Lung (tissue), 12 donors: ENCODE measurements around the gene ITGB2. TPM values are rescaled to one million over a fixed set of nuclear protein-coding genes. Genes with fewer than 3 reads are reported as not detected.
A peak's percentile ranks its signal among the peaks of the same experiment; 100 is the strongest.

Experiments used
- ATAC-seq: fragments of 200-7000 bp; cut with Tn5 transposase; one replicate; pipeline ENCODE4 v1.9.1; 2020; ENCODE audit warnings: moderate number of reproducible peaks; ENCODE audit not compliant: insufficient read depth, low FRiP score
- DNase-seq, 3 donors: peaks; one replicate each; pipeline ENCODE4 v3.0.0-alpha.2; 2013 to 2017
- H3K27ac ChIP-seq, 2 donors: one replicate each; pipeline ENCODE4 v1.5.1; 2013; ENCODE audit warnings: mild to moderate bottlenecking in 2 of 2, moderate library complexity in 2 of 2, control low read depth in 1 of 2, inconsistent platforms in 1 of 2, low read depth in 1 of 2, low read length in 1 of 2
- H3K27me3 ChIP-seq, 3 donors: one replicate each; pipeline ENCODE4 v1.5.1; 2013; ENCODE audit warnings: low read length in 2 of 3; ENCODE audit not compliant: control insufficient read depth in 3 of 3, insufficient read depth in 3 of 3
- H3K36me3 ChIP-seq, 4 donors: one replicate each; pipeline ENCODE4 v1.5.1; 2013; ENCODE audit warnings: low read length in 4 of 4, mild to moderate bottlenecking in 1 of 4, moderate library complexity in 1 of 4; ENCODE audit not compliant: control insufficient read depth in 4 of 4, insufficient read depth in 4 of 4
- H3K4me1 ChIP-seq, 5 donors: one replicate each; pipeline ENCODE4 v1.5.1; 2013; ENCODE audit warnings: low read length in 5 of 5, mild to moderate bottlenecking in 2 of 5, moderate library complexity in 1 of 5; ENCODE audit not compliant: control insufficient read depth in 5 of 5, insufficient read depth in 5 of 5
- H3K4me3 ChIP-seq: one replicate; pipeline ENCODE4 v1.5.1; 2013; ENCODE audit warnings: mild to moderate bottlenecking, control low read depth, moderate library complexity
- H3K9ac ChIP-seq, 2 donors: one replicate each; pipeline ENCODE4 v1.5.1; 2013; ENCODE audit warnings: low read length in 2 of 2, control low read depth in 1 of 2; ENCODE audit not compliant: insufficient read depth in 1 of 2
- H3K9me3 ChIP-seq, 4 donors: one replicate each; pipeline ENCODE4 v1.5.1; 2013; ENCODE audit warnings: low read length in 3 of 4, mild to moderate bottlenecking in 1 of 4, moderate library complexity in 1 of 4; ENCODE audit not compliant: control insufficient read depth in 4 of 4, insufficient read depth in 3 of 4
- WGBS, 2 donors: extraction: QIAGEN DNeasy Blood & Tissue Kit; methylation state at CpG; one replicate each; pipeline ENCODE4 v1.1.7; 2013; 5-methylcytosine and 5-hydroxymethylcytosine counted together
- polyA plus RNA-seq, 2 donors: library from polyadenylated mRNA; stranded (reverse); fragments of 200-250 nt; gene quantifications; one replicate each; pipeline ENCODE4 v1.2.1, GENCODE V29; 2013
- total RNA-seq, 2 donors: library from RNA; depleted of rRNA in 1 of 2; stranded (reverse); fragments of >200 nt in 1 of 2; gene quantifications; one replicate each; pipeline ENCODE4 v1.2.1, GENCODE V29; 2014 to 2021
- TF ChIP-seq, protein P1 (sequence below): IDR thresholded peaks from 2 replicates; pipeline ENCODE4 v1.5.1; 2012; ENCODE audit warnings: mild to moderate bottlenecking; ENCODE audit errors: control extremely low read depth, extremely low read depth
- donor health status: control.
- donor health status: control.
- donor health status: Bipolar disorder and iron deficiency.
- donor health status: healthy.
- donor health status: DM: yes; HTN: yes; CAD: no.

ITGB2 gene
- total and polyA plus RNA-seq, 4 donors = 52.9 to 376 (median 187) TPM

- TF ChIP-seq, protein P1, sequence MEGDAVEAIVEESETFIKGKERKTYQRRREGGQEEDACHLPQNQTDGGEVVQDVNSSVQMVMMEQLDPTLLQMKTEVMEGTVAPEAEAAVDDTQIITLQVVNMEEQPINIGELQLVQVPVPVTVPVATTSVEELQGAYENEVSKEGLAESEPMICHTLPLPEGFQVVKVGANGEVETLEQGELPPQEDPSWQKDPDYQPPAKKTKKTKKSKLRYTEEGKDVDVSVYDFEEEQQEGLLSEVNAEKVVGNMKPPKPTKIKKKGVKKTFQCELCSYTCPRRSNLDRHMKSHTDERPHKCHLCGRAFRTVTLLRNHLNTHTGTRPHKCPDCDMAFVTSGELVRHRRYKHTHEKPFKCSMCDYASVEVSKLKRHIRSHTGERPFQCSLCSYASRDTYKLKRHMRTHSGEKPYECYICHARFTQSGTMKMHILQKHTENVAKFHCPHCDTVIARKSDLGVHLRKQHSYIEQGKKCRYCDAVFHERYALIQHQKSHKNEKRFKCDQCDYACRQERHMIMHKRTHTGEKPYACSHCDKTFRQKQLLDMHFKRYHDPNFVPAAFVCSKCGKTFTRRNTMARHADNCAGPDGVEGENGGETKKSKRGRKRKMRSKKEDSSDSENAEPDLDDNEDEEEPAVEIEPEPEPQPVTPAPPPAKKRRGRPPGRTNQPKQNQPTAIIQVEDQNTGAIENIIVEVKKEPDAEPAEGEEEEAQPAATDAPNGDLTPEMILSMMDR = no peak
- Histone ChIP-seq H3K27me3 (no peaks in the 10 kb centered on the region), H3K36me3 (peaks cover 0 to 24% (median 3%) of the 10 kb centered on the region in 4 donors), H3K9me3 (no peaks in the 10 kb centered on the region), H3K27ac (peak overlapping the region; percentile 0 to 47), H3K9ac (no peak overlapping the region), H3K4me1 (peaks cover 7 to 45% (median 22%) of the 10 kb centered on the region in 5 donors), H3K4me3 (no peak overlapping the region)
- 94 to 96% methylated on average over 26 of the region's 26 CpGs for WGBS, 2 donors
- ATAC-seq = no peak
- no peak for DNase-seq
Observed at GRCh38 chr21:44959376-44960091, 38.8 kb upstream of the ITGB2 start.

- peak overlapping the region; percentile 47 to 82 for H3K27ac ChIP-seq
- 70 to 80% methylated on average over 28 of the region's 28 CpGs for WGBS, 2 donors
- no peaks in the 10 kb centered on the region for H3K27me3 ChIP-seq
- peak; percentile 83 to 90 (median 87) for DNase-seq
- peak; percentile 38 for ATAC-seq
- peak overlapping the region in 1 of 2 donors; percentile 0 for H3K9ac ChIP-seq
- no peaks in the 10 kb centered on the region for H3K9me3 ChIP-seq
- H3K4me3 ChIP-seq = no peak overlapping the region
- TF ChIP-seq, protein P1 = no peak
- peaks cover 0 to 24% (median 7%) of the 10 kb centered on the region in 4 donors for H3K36me3 ChIP-seq
- H3K4me1 ChIP-seq = peaks cover 7 to 45% (median 22%) of the 10 kb centered on the region in 5 donors
Observed at GRCh38 chr21:44958471-44959191, 37.9 kb upstream of the ITGB2 start.

- Histone ChIP-seq H3K36me3 (peaks cover 0 to 24% (median 7%) of the 10 kb centered on the region in 4 donors), H3K9ac (peak overlapping the region in 1 of 2 donors; percentile 0), H3K27ac (peak overlapping the region; percentile 47 to 82), H3K4me3 (no peak overlapping the region), H3K27me3 (no peaks in the 10 kb centered on the region), H3K4me1 (peaks cover 7 to 44% (median 22%) of the 10 kb centered on the region in 5 donors), H3K9me3 (no peaks in the 10 kb centered on the region)
- ATAC-seq (no peak), DNase-seq (no peak)
- TF ChIP-seq, protein P1 = no peak
- 88 to 93% methylated on average over 26 of the region's 26 CpGs for WGBS, 2 donors
Observed at GRCh38 chr21:44957901-44958451, 37.3 kb upstream of the ITGB2 start.
